NCI-H345 (cell line): Measurements from ENCODE around the gene CLP1.

Source experiments
- DNase-seq: peaks from one replicate; lab custom pipeline; 2025; lab: John Stamatoyannopoulos, UW

CLP1 gene

DNA sequence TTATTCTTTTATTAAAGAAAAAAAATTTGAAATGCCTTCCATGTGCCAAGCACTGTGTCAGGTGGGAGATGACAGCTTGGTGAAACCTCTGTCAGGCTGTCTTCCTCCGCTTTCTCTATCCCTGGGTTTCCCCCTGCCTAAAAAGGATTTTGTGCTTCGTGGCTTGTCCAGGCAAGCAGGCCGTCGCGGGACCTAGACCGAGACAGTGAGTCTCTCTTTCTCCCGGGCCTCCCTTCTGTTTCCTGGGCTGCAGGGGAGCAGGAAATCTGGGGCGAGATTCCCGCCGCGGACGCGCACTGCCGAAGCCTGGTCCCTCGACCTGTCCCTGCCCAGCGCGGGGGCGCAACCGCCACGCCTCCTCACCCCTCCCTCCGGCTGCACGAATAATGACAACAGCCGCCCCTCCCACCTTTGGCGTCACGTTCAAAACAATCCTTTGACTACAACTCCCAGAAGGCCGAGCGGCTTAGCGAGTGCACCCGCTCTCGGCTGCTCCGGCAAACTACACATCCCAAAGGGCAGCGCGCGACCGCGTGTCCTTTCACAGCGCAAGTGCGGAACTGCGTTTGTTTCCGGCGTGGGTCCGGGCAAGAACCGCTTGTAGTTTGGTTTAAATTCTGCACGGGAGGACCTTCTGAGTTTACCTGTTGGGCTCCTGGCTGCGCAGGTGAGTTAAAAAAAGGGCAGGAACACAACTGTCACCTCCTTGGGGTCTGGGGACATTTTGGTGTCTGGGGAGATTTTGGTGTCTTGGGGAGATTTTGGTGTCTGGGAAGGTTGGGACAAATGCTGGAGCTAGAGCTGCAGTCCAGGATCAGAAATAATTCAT, at the start of gene CLP1:
TSS of gene CLP1 (plus strand) at position 569 of the 829 bp plus-strand sequence. CDS start 1,715 bp downstream, outside the sequence.
- DNase-seq: peak; percentile 99

DNA sequence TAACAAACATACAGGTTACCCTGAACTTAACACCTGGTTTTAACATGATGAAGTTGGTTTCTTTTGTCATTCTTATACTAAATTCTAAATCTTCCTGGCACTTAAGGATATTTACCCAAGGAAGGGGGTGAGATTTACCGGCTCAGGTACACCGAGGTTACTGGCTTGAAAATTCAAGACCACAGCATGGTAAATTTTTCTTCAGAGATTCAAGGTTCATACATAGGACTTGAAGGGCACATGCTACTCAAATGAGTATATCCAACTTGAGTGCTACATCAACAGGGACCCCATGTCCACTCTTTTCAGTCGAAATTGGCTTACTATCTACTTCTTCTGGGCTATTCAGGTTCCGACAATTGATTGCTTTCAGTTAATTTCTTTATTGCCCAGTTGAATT, 47.4 kb upstream of the CLP1 start:
- no peak for DNase-seq

DNA sequence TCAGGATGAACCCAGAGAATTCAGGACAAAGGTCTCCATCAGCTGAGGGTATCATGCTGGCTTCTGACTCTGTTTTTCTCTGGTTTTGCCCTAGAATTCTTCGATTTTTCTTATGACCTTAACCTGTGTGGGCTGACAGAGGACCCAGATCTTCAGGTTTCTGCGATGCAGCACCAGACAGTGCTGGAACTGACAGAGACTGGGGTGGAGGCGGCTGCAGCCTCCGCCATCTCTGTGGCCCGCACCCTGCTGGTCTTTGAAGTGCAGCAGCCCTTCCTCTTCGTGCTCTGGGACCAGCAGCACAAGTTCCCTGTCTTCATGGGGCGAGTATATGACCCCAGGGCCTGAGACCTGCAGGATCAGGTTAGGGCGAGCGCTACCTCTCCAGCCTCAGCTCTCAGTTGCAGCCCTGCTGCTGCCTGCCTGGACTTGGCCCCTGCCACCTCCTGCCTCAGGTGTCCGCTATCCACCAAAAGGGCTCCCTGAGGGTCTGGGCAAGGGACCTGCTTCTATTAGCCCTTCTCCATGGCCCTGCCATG, 43.3 kb upstream of the CLP1 start:
- no peak for DNase-seq

DNA sequence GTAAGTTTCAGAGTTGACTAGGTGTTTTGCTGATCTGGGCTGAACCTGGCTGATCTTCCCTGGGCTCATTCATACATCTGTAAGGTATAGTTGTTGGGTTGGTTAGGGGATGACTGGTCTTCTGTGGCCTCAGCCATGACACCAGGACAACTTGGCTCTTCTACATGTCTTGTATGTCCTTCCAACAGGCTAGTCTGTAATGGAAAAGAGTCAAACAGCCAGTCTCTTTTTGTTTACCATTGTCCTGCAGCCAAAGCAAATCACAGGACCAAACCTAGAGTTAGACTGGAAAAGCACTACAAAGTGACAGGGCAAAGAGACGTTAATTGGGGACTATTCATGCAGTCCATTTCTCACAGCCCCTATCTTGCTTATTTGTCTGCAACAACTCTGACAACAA, 42.3 kb upstream of the CLP1 start:
- no peak for DNase-seq

DNA sequence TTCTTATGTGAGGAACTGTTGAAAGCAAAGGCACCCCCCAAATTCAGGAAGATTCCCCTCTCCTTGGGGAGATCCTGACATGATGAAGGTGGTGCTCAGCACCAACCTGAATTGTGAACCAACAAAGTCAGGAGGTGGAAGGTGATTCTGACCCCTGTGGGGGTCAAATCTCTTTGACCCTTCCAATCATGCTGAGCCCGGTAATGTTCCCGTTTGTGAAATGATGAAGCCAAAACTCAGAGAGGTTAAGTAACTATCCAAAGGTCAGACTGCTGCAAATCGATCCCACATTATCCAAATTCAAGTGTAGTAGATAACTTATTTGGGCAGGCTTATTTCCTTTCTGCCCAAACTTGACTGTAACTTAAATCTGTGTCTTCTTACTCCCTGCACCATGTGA, 41.0 kb upstream of the CLP1 start:
- no peak for DNase-seq

DNA sequence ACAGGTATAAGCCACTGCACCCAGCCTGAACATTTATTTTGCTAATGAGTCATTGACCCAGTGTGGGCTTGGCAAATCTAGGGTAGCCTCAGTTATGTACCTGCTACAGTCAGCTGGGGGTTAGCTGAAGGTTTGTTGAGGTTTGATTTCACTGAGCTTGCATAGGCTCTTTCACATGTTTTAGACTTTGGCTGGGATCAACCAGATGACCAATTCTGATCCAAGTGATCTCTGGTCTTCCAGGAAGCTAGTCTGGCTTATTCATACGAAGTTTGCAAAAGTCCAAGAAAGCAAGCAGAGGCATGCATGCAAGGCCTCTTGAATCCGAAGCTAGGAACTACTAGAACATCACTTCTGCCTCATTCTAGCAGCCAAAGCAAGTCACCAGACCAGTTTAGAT, 39.1 kb upstream of the CLP1 start:
- DNase-seq: no peak

DNA sequence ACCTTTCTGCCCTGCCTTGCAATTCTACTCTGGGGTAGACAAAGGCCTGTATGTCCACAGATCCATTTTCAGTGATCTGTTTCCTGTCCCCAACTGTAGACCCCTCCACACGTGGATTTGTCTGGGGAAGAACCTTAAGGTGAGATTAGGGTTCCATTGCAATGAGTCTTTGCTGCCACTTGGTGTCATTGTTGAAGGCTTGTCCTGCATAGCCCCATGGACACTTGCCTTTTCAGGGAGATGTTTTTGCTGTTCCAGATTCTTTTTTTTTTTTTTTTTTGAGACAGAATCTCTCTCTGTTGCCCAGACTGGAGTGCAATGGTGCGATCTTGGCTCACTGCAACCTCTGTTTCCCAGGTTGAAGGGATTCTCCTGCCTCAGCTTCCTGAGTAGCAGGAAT, 38.2 kb upstream of the CLP1 start:
- no peak for DNase-seq

DNA sequence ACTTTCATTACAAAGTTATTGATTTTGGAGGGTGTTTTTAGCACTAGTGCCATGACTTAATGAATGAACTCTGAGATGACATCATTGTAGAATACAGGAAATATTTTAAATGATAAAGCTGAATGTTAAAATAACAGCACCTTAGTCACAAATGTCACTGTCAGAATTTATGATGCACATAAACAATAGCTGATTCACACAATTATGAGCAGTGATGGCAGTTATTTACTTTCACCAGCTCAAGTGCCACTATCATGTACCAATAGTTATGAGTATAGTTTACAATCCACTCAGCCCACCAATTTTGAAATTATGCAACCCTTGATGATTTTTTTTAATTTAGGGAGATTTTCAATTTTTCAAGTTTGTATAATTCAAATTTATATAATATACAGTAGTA, 37.1 kb upstream of the CLP1 start:
- no peak for DNase-seq

DNA sequence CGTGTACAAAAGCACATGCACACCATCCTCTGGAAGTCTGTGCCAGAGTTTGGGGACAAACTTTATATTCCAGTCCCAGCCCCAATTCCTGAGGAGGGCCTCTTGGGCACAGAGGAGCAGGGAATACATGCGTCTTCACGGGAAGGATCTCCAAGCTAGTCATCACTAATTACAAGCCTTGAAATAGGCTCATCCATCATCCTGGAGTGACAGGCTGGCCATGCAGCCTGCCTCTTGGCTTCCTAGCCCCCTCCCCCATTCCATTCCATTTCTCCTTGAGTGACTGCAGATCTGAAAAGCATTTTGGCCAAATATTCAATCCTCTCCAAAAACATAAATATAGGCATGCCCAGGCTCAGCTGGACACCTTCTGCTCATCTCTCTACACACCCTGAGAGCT, 35.3 kb upstream of the CLP1 start:
- DNase-seq: no peak

DNA sequence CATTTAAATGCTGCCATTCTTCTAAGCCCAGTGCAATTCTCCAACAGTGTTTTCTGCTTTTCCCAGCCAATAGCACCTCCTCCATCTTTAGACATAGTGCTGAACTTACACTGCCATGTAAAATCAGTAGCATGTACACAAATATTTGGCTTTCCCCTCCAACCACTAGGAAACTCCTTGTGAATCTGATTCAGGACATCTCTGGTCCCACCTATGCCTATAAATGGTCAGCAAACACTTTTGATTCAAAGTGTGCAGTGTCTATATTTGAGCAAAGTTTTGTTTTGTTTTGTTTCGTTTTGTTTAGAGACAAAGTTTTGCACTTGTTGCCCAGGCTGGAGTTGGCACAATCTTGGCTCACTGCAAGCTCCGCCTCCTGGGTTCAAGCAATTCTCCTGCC, 32.7 kb upstream of the CLP1 start:
- no peak for DNase-seq

DNA sequence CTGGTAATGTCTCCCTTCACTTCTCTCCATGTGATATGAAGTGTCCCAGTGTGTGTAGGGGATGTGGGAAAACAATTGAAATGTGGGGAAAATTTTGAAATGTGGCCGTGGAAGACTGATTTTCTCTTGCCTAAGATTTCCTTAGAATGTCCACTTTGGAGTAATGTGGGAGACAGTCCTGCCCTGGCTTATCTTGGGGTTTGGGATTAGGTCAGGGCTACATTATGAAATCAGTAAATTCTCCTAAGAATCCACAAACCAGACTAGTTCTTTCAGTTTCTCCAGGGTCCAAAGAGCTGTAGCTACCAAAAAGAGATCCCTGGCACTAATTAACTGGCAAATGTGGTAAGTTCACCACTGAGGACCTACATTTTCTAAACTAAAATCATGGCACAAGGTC, 30.7 kb upstream of the CLP1 start:
- DNase-seq: no peak

DNA sequence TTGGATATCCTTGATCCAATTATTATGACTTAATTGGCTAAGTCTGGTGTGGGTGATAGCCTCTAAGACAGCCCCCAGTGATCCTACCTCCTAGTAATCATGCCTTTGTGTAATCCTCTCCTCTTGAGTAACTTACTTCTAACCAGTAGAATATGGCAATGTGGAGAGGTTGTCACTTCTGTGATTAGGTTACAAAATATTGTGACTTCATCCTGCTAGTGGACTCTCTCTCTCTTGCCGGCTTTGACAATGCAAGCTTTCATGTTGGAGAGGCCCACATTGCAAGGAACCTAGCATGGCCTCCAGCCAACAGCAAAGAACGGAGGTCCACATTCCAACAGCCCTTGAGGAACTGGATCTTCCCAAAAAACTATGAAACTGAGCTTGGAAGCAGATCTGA, 27.4 kb upstream of the CLP1 start:
- no peak for DNase-seq

DNA sequence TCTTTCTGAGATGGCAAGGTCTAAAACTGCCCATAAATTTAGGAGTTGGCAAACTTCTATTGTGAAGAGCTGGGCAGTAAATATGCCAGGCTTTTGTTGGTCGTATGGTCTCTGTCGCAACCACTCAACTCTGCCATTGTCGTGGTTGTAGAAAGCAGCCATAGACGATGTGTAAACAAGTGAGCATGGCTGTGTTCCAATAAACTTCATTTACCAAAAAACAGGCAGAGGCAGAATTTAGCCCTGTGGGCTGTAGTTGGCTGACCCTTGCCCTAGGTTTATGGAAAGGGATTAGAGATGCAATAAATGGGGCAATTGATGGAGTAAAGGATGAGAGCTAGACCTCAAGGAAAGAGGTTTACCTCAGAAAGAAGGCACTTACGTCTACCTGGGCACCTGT, 25.4 kb upstream of the CLP1 start:
- DNase-seq: no peak

DNA sequence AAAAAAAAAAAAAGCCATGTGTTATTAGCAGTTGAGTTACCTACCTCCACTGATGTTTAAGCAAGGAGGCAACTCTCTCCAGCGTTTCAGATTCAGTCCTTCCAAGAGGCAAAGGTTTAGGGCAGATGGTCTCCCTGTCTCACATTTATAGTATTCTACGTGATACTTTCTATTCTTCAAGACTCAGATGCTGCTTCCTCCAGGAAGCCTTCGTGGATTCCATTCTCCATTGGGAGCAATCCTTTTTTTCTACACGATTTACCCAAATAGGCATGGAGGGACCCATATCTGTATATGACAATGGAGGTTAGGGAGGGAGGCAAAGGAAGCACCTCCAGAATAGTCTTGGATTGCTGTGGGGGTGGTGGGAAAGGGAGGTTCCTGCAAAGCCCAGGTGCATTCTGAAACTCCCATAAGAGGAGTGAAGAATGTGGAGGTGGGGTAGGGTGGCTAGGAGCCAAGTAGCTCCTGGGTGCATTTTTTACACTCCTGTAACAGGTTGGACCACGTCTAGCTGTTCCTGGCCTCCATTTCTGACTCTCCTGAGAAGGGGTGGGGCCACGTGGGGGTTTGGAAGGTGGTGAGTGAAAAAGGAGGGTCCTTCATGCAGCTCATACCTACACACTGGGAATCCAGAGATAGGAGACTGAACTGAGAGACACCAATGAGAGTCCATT, 24.0 kb upstream of the CLP1 start:
- DNase-seq: no peak

DNA sequence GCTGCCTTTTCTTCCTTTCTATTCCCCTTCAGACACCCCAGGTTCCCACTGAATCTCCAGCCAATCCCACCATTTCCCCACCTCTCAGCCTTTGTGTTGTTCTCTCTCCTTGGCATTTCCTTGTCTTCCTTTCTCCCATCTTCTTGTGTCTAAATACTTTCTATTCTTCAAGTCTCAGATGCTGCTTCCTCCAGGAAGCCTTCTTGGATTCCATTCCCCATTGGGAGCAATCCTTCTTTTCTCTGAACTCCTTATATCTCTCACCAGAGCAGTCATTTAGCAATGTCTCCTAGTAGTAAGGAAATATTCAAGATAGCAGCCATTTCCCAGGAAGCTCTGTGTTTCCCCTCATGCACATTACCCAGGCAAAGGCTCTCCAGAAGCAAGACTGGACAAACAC, 23.3 kb upstream of the CLP1 start:
- no peak for DNase-seq

DNA sequence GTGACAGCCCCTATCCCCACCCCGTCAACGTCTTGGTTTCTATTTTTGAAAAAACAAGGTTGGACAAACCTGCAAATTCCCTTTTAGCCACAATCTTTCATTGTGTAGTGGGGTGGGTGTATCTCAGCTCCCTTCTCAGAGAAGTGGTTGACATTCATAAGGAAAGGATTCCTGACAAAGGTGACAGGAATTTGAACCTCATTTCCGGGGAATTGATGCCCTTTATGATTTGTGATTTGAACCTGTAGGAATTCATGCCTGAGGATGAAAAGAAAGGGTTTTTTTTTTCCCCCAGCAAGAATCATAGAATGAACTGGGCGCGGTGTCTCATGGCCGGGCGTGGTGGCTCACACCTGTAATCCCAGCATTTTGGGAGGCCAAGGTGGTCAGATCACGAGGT, 22.3 kb upstream of the CLP1 start:
- DNase-seq: no peak

DNA sequence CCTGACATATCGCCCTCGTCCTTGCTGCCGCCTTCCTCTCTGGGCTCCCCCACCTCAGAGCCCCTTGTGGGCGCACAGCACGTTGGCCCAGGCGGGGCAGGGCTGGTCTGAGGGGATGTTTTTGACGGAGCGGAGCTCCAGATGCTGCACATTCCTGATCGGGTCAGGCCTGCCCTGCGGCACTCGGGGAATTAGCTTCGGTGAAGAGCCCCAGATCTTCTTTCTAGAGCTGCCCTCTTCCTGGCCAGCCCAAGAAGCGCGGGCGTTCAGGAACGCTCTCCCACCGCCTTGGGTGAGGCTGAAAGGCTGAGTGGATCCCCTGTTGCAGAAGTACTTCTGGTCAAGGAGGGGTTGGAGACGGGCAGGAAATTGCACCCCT, 19.9 kb upstream of the CLP1 start:
- no peak for DNase-seq

DNA sequence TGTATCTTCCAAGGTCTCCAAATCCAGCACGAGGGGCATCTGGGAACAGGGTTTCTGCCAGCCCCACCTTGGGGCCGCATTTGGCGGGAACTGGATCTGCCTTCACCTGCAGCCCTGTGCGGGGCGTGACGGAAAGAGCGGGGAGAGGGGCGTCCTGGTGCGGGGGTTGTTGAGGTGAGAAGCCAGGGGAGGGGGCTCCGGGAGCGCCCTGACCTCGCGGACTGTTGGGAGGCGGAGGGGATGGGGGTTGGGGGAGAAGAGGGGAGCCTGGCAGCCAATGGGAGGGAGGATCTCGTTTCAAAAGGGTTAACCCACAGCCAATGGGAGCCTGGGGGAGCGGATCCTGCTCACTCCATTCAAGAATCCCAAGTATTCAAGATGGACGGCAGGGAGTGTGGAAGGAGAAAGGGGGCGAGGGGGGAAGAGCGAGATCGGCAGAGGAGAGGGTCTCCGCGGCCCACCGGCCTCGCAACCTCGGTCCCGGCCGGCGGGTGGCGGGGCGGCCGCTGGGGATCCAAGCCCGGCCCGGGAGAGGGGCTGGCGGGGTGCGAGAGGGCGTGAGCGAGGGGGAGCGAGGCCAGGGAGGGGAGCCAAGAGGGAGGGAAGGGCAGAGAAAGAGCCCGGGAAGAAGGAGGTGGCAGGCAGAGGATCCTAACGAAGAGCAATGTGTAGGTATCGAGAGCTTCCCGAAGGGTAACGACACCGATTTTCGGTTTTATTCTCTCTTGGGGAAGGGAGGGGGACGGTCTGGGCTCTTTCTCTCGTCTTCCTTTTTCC, 19.4 kb upstream of the CLP1 start:
- DNase-seq: peak; percentile 84

DNA sequence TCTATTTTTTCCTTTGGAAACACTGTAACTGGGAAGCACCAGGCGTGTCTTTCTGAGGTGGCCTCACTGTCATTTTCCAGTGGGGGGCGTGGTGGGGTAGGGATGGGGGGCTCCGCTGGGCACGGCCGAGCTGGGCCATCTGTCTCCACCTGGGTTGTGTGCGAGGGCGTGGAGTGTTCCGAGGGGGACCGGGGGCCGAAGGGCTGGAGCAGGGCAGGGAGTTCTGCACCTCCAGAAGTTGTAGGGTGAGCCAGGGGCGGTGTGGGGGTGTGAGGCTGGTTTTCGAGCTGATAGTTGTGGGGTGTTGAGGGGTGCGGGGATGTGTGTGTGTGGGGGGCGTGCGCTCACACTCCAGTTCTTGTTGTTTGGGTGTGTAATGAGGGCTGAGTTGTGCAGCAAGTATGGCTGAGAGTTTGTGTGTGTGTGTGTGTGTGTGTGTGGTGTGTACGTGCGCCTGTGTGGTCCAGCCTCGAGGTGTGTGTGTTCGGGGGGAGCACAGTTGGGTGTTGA, 18.7 kb upstream of the CLP1 start:
- no peak for DNase-seq

DNA sequence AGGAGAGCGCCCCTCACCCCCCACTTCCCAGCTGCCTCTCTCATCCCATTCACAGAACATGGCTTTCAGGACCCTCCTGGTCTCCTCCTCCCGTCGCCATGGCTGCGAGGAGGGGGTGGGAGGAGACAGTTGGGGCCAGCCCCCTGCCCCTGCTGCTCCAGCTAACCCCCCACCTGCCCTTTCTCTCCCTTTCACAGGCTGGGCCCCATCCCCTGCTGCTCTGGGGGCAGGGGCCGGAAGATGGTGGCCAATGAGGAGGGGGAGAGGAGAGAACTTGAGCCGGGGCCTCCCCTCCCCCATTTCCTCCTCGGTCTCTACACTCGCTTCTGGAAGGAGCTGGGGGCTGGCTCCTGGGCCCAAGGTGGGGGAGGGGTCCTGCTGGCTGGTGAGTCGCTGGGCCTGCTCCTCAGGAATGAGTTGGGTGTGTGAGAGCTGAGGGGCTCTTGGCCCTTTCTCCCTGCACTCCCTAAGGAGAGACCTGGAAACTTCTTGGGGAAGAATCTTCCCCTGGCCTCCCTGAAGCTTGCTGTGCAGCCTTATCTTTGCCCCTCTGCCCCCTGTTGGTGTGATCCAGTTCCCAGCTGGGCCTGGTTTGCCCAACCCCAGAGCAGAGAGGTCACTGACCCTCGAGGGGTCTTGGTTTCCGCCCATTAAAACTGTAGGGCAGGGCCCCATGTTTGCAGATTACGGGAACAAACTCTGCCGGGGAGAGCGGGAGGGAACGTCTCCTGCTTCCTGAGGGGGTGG, 18.1 kb upstream of the CLP1 start:
- DNase-seq: no peak

DNA sequence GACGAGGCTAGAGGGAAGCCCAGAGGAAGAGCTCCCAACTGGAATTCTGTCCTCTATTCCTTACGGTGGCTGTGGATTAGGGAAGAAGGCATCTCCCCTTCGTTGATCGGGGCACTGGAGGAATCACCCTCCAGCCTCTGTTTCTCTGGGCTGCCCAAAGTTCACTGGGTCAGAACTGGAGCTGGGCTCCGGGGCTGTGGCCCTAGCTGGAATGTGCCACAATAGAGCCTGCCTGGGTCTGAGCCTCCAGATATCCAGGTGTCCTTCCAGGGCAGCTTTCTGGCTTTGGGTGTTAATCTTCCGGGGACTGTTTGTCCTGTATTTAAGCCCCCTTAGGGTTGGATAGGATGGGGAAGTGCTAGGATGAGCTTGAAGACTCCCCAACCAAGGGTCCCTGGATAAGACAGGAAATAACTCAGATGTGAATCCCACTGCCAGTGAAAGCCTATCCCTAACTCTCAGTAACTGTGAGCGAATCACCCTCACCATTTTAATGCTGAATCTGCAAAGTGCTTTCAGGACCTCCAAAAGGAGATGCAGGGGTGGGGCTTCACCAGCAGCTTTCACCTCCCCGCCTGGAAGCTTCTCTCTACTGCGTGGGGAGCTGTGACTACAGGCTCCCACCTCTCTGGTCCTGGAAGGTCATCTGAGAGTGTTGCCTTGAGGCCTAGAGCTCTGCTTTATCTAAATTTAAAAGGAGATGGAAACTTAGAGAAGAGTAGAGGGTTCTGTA, 17.3 kb upstream of the CLP1 start:
- no peak for DNase-seq
